SJCRH30 (cell line): ENCODE measurements around the gene LARP4B. TPM values are rescaled to one million over a fixed set of nuclear protein-coding genes. Genes with fewer than 3 reads are reported as not detected.

Source experiments
- DNase-seq, 2 experiments: peaks; one replicate each; pipeline ENCODE4 v3.0.0-alpha.2; 2015 to 2020
- H3K27ac ChIP-seq: fragments of 250-450 bp; sonication (Bioruptor Pico); 2 replicates; pipeline ENCODE4 v1.5.1; 2020; ENCODE audit warnings: mild to moderate bottlenecking, moderate library complexity
- H3K27me3 ChIP-seq: fragments of 250-450 bp; sonication (Bioruptor Pico); 2 replicates; pipeline ENCODE4 v1.5.1; 2020; ENCODE audit warnings: mild to moderate bottlenecking, moderate library complexity
- H3K36me3 ChIP-seq: fragments of 250-450 bp; sonication (Bioruptor Pico); 2 replicates; pipeline ENCODE4 v1.5.1; 2020; ENCODE audit warnings: mild to moderate bottlenecking, moderate library complexity
- H3K4me1 ChIP-seq: fragments of 250-450 bp; sonication (Bioruptor Pico); 2 replicates; pipeline ENCODE4 v1.5.1; 2020; ENCODE audit warnings: mild to moderate bottlenecking, moderate library complexity
- H3K4me3 ChIP-seq: fragments of 250-450 bp; sonication (Bioruptor Pico); 2 replicates; pipeline ENCODE4 v1.5.1; 2020; ENCODE audit warnings: mild to moderate bottlenecking, moderate library complexity
- H3K9me3 ChIP-seq: fragments of 250-450 bp; sonication (Bioruptor Pico); replicated peaks from 2 replicates; pipeline ENCODE4 v1.5.1; 2020; ENCODE audit warnings: mild to moderate bottlenecking, moderate library complexity
- total RNA-seq: library from RNA; depleted of rRNA; stranded (reverse); fragments of >200 nt; shearing (Covaris generic); gene quantifications from 2 replicates; pipeline ENCODE4 v1.2.3, GENCODE V29; 2014; rRNA removed

LARP4B gene
- 29.1 and 29.4 TPM in 2 replicates for total RNA-seq

DNA sequence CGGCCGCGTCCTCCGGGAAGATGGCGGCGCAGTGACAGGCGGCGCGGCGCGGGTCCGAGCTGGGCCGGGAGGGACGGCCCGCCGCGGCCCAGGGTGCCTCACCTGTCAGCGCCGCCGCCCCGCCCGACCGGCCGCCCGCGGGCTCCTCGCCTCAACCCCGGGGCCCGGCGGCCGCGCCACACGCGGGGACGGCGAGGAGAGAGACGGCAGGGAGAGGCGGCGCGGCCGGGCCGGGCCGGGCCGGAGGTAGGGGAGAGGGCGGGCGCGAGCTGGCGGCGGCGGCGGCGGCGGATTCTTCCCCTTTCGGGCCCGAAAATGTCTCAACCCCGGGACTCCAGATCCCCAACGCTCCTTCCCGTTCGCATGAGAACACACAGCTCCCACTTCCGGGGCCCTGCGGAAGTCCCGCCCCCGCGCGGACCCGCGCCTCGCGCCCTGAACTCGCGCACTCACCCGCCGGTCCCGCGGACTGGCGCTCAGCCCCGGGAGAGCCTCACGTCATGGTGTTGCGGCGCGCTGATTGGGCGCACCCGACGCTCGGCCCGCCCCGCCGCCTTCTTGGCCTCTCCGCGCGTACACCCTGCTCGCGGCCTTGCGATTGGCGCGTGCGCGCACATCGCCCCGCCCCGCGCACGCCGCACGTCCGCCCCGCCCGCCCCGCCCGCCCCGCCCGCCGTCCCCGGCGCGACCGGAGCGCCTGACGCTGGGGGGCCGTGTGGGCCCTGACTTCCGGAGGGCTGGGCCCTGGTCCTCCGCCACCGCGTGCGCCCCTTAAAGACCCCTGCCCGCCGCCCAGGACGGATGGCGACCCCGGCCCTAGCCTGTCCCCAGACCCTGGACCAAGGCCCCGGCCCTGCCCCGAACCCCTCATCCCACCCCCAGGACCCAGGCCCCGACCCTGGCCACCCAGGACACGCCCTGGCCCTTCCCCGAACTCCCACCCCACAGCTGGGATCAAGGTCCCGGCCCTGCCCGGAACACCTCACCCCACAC, at the start of gene LARP4B:
LARP4B (minus strand) TSS at position 380 of the 993 bp plus-strand sequence. CDS start 45,984 bp downstream, outside the sequence.
- DNase-seq, result peak; percentile 89 to 92
- peak within 1 kb of the TSS; percentile 63 for H3K27ac ChIP-seq
- H3K36me3 ChIP-seq, result no peaks in the 10 kb centered on the region; the same call in 1 of the 2 replicates
- H3K27me3 ChIP-seq, result no peaks in the 10 kb centered on the region
- no peaks in the 10 kb centered on the region; the same call in 1 of the 2 replicates for H3K4me1 ChIP-seq
- H3K9me3 ChIP-seq, result no peaks in the 10 kb centered on the region
- H3K4me3 ChIP-seq, result peak within 1 kb of the TSS; percentile 67

DNA sequence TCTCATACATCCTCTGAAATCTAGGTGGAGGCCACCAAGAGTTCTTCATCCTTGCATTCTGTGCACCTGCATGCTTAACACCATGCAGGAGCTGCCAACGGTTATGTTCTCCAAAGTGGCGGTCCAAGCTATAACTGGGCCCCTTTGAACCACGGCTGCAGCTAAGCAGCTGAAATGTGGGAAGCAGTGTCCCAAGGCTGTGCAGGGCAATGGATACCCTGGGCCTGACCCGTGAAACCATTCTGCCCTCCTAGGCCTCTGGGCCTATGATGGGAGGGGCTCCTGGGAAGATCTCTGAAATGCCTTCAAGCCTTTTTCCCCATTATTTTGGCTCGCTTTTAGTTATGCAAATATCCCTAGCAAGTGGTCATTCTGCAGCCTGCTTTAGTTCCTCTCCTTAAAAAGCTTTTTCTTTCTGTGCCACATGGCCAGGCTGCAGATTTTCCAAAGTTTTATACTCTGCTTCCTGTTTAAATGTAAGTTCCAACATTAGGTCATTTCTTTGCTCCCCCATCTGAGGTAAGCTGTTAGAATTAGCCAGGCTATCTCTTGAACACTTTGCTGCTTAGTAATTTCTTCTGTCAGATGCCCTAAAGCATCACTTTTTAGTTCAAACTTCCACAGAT, 49.1 kb upstream of the LARP4B start:
- no peaks in the 10 kb centered on the region for H3K27me3 ChIP-seq
- no peaks in the 10 kb centered on the region for H3K4me1 ChIP-seq
- DNase-seq, result no peak
- H3K27ac ChIP-seq, result no peak overlapping the region
- no peaks in the 10 kb centered on the region for H3K36me3 ChIP-seq
- no peak overlapping the region for H3K4me3 ChIP-seq
- peaks cover 6% of the 10 kb centered on the region; the same call in 1 of the 2 replicates for H3K9me3 ChIP-seq

DNA sequence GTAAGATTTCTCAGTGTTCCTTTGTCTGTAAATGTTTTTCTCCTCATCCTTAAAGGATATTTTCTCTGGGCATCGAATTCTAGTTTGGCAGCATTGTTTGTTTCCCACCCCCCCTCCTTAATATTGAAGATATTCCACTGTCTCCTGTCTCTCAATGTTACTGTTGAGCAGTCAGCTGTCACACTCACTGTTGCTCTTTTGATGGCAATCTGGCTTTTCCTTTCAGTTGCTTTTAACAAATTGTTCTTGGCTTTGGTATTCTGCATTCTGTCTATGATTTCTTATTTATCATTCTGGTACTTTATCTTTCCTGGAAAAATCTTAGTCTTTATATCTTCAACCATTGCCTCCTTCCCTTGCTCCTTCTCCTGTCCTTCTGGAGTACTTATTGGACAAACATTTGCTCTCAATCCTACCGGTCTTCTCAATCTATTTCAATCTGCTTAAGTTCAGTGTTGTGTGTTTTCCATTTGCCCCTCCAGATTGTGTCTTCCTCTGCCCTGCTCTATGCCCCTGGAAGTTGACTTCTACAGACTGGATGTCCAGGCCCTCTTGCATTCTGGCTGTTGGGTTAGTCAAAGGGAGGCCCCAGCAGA, 47.4 kb upstream of the LARP4B start:
- Histone ChIP-seq H3K27ac (no peak overlapping the region), H3K36me3 (no peaks in the 10 kb centered on the region), H3K4me3 (no peak overlapping the region), H3K4me1 (no peaks in the 10 kb centered on the region), H3K9me3 (peaks cover 6% of the 10 kb centered on the region; the same call in 1 of the 2 replicates), H3K27me3 (no peaks in the 10 kb centered on the region)
- DNase-seq, result no peak

DNA sequence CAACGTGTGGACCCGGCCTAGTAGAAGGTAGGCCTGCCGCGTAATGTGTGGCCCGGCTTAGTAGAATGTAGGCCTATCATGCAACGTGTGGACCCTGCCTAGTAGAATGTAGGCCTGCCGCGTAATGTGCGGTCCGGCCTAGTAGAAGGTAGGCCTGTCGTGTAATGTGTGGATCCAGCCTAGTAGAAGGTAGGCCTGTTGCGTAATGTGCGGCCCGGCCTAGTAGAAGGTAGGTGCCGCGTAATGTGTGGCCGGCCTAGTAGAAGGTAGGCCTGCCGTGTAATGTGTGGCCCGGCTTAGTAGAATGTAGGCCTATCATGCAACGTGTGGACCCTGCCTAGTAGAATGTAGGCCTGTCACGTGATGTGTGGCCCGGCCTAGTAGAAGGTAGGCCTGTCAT, 44.8 kb upstream of the LARP4B start:
- no peak overlapping the region for H3K27ac ChIP-seq
- peaks cover 3% of the 10 kb centered on the region; the same call in 1 of the 2 replicates for H3K4me1 ChIP-seq
- no peak for DNase-seq
- H3K36me3 ChIP-seq, result no peaks in the 10 kb centered on the region
- H3K4me3 ChIP-seq, result no peak overlapping the region
- peaks cover 6% of the 10 kb centered on the region; the same call in 1 of the 2 replicates for H3K9me3 ChIP-seq
- no peaks in the 10 kb centered on the region for H3K27me3 ChIP-seq

DNA sequence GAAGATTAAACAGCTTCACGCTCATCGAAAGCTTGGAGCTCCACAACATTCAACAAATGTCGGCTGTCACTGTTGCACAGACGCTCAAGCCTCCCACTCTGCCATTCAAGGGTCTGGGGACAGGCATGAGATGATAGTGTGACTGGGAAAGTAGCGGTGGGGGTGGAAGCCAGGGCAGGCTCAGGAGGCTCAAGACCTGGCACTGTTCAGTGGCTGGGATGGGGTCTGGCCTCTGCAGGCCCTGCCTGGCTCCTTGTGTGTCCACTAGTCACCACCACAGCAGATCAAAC, 43.2 kb upstream of the LARP4B start:
- Histone ChIP-seq H3K4me3 (no peak overlapping the region), H3K9me3 (peaks cover 6% of the 10 kb centered on the region; the same call in 1 of the 2 replicates), H3K36me3 (no peaks in the 10 kb centered on the region), H3K27me3 (no peaks in the 10 kb centered on the region), H3K4me1 (peaks cover 3% of the 10 kb centered on the region; the same call in 1 of the 2 replicates), H3K27ac (no peak overlapping the region)
- no peak for DNase-seq

DNA sequence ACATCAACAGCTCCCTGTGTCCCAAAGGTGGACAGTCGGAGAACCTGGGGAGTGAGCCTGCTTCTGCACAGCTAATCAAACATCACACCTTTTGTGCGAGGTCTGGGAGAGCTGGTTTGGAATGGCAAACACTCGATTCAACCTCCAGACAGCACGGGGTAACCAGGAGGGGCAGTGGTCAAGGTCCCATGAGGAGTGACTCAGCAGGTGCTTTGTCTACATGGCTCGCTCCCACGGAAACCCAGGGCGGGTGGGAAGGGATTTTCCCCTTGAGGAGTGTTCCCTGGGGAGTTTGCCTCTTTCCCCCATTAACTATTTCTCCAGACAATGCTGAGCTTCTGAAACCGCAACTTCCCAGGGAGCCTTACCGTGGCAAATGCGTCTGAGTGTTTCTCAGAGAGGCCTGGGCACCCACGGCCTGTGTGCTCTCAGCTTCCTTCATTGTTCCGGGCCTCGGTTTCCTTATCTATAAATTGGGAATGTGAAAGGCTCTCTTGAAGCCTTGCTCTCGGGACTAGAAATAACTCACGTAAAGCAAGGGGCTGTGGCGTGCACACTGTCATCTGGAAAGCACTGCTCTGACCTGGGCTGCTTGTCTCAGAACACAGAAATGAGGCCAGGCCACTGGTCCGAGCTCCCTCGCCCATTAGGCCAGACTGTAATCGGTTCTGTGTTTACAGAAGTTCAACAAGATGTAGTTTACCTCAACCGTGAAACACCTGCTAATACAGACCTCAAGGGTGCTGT, 42.7 kb upstream of the LARP4B start:
- Histone ChIP-seq H3K27me3 (no peaks in the 10 kb centered on the region), H3K27ac (no peak overlapping the region), H3K4me1 (peaks cover 3% of the 10 kb centered on the region; the same call in 1 of the 2 replicates), H3K36me3 (no peaks in the 10 kb centered on the region), H3K9me3 (peaks cover 6% of the 10 kb centered on the region; the same call in 1 of the 2 replicates), H3K4me3 (no peak overlapping the region)
- DNase-seq, result peak in 1 of 2 experiments; percentile 20

DNA sequence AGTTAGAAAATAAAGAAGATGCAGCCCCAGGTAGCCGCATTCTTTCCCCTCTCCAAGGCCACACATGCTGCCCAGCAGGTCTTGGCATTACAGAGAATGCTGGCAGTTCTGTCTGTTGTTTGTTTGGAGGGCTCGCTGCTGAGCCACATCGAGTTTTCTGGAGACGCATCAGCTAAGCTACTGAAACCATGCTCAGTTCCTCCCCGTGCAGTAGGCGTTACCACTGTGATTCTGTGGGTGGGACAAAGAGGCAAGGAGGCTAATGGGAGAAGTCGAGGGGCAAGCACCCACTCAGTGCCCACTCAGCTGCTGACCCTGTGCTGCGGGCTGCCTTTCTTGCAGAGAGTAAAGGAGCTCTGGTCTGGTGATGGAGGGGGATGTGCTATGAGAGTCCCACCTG, 41.3 kb upstream of the LARP4B start:
- Histone ChIP-seq H3K27ac (no peak overlapping the region), H3K4me1 (peaks cover 3% of the 10 kb centered on the region; the same call in 1 of the 2 replicates), H3K36me3 (no peaks in the 10 kb centered on the region), H3K27me3 (no peaks in the 10 kb centered on the region), H3K4me3 (no peak overlapping the region), H3K9me3 (no peaks in the 10 kb centered on the region)
- DNase-seq, result no peak

DNA sequence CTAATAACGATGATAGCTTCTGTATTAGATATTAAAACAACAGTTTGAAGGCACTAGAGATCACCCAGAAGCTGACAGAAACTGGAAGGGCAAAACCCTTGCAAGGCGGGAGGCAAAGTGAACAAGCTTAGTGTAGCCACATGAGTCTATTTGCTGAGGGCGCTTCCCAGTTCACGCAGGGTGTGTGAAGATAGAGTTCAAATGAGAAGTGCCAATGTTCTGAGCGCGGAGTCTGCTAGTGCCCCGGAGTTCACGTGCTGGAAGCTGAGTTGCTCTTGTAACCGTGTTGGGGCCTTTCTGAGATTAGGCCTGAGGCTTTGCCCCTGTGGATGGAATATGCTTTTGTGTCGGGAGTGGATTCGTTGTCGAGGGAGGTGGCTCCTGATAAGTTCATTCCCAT, 40.1 kb upstream of the LARP4B start:
- Histone ChIP-seq H3K27me3 (no peaks in the 10 kb centered on the region), H3K4me3 (peak overlapping the region; percentile 43), H3K36me3 (no peaks in the 10 kb centered on the region), H3K9me3 (no peaks in the 10 kb centered on the region), H3K4me1 (peaks cover 3% of the 10 kb centered on the region; the same call in 1 of the 2 replicates), H3K27ac (peak overlapping the region; percentile 31; the same call in 1 of the 2 replicates)
- DNase-seq, result peak in 1 of 2 experiments; percentile 6

DNA sequence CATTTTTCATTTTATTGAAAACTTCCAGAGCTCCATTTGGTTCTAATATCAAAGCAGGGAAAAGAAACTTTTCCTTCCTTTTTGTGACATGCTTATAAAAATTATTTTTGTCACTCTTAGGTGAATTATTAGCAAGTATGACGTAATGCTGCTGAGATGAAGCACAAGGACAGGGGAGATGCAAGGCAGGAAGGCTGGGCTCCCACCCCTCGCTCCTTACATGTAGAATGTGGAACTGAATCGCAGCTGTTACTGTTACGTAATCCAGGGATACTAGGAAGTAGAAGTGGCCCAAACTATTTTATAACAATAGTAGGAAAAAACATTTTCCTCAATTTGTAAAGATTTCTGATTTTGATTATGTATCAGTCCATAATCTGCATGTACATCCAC, 39.6 kb upstream of the LARP4B start:
- no peaks in the 10 kb centered on the region for H3K9me3 ChIP-seq
- peak overlapping the region; percentile 35; the same call in 1 of the 2 replicates for H3K27ac ChIP-seq

DNA sequence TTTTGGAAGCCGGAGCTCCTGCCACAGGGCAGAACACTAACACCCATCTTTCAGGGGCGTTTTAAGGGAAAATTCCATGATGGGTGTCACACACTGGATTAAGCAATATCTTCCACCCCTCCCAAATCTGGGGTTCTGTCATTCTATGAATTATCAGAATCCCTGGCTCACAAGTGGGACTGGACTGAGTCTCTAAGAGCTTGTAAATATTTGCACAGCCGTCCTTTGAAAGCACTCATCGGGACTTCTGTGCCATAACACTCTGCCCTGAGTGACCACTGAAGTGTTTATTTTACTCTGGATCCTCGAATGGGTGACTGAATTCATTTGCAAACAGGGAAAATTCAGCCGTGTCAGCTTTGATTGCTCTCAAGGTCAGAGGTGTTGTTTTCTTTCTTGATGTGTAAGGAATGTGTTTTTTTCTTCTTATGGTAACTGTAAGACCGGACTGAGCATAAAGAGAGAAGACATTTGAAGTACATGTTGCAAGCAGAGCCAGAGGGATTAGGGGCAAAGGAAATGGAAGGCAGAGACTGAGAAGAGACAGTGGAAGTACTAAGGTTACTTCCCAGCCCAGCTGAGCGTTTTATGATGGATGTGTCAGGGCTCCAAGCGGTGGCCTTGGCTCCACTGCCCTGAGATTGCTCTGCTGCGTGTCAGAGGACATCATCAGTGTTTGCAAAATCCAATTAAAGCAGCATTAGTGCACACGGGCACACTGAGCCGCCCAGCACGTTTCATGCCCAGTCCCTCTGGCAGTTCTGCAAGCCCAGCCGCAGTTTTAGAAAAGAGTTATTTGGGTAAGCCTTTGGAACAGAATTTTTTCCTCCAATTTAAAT, 39.0 kb upstream of the LARP4B start:
- Histone ChIP-seq H3K36me3 (no peaks in the 10 kb centered on the region), H3K27ac (peak overlapping the region; percentile 35; the same call in 1 of the 2 replicates), H3K9me3 (no peaks in the 10 kb centered on the region), H3K4me1 (peaks cover 3% of the 10 kb centered on the region; the same call in 1 of the 2 replicates), H3K27me3 (no peaks in the 10 kb centered on the region), H3K4me3 (peak overlapping the region; percentile 43)
- DNase-seq, result peak in 1 of 2 experiments; percentile 44

More for the DNA sequence above, 39.6 kb upstream of the LARP4B start:
- peak; percentile 56 to 60 for DNase-seq
- H3K36me3 ChIP-seq, result no peaks in the 10 kb centered on the region
- no peaks in the 10 kb centered on the region for H3K27me3 ChIP-seq
- peaks cover 3% of the 10 kb centered on the region; the same call in 1 of the 2 replicates for H3K4me1 ChIP-seq
- H3K4me3 ChIP-seq, result peak overlapping the region; percentile 43

DNA sequence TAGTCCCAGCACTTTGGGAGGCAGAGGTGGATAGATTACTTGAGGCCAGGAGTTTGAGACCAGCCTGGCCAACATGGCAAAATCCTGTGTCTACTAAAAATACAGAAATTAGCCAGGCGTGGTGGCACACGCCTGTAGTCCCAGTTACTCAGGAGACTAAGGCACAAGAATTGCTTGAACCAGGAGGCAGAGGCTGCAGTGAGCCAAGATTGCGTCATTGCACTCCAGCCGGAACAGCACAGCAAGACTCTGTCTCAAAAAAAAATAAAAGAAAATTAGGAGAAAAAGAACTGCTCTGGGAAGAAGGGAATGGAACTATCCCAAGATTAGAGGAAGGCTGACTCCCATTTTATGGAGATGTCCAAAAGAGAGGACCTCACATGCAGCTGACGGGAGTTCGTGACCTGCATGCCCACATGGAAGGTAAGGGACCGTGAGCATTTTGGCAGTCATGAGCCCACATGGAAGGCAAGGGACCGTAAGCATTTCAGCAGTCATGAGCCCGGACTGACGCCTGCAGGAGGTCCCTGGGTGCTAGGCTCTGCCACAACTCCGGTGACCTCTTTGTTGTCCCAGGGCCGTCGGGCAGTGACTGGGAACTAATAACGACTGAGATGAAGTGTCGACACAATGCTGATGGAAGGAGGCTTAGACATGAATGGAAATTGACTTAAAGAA, 38.1 kb upstream of the LARP4B start:
- Histone ChIP-seq H3K27me3 (no peaks in the 10 kb centered on the region), H3K27ac (no peak overlapping the region), H3K36me3 (no peaks in the 10 kb centered on the region), H3K4me3 (peak overlapping the region; percentile 43; the same call in 1 of the 2 replicates), H3K9me3 (no peaks in the 10 kb centered on the region), H3K4me1 (peaks cover 3% of the 10 kb centered on the region; the same call in 1 of the 2 replicates)
- peak in 1 of 2 experiments; percentile 38 for DNase-seq

DNA sequence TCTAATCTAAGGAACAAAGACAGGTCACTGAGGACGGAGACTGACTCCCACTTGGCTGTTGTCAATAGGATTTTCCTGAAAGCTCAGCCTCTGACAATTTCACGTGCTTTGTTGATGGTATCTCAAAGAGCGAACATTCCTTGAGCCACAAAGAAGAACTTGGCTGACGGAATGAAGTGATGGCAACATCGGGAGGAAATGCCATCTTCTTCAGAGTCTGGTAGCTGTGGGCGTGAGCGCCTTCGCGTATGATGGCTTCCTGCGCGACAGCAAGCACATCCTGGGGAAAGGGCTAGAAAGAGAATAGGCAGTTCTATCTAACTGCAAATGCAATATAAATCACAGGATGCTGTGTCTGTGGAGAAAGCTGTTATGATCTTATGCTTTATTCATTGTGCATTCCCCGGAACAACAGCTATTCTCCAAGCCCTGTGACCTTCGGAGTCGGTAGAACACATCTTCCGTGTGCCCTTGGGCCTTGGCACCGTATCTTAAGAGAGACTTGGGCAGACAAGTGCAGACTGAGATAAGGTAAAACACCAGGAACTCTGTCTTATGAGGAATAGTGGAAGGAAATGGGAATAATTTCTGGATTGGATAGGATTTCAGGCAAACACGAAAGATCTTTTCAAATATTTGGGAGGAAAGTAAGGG, 37.2 kb upstream of the LARP4B start:
- H3K36me3 ChIP-seq, result no peaks in the 10 kb centered on the region
- DNase-seq, result no peak
- no peak overlapping the region for H3K27ac ChIP-seq

More for the DNA sequence above, 37.2 kb upstream of the LARP4B start:
- Histone ChIP-seq H3K9me3 (no peaks in the 10 kb centered on the region), H3K4me1 (peaks cover 3% of the 10 kb centered on the region; the same call in 1 of the 2 replicates), H3K27me3 (no peaks in the 10 kb centered on the region), H3K4me3 (no peak overlapping the region)
